Right lobe of liver (tissue), 4 donors: Measurements from ENCODE around the gene SOX15.

Source experiments
- CTCF ChIP-seq, 4 donors: fragments of 200-600 bp in 3 of 4; fragments of 450-650 bp in 1 of 4; IDR thresholded peaks; one replicate each; pipeline versions ENCODE4 v1.5.1 to v1.8.0; 2016 to 2022; ENCODE audit warnings: antibody characterized with exemption in 4 of 4, mild to moderate bottlenecking in 2 of 4
- POLR2A ChIP-seq: fragments of 450-650 bp; IDR thresholded peaks from one replicate; pipeline ENCODE4 v1.6.1; 2017; ENCODE audit warnings: antibody characterized with exemption, mild to moderate bottlenecking
- donor health status: DM: no; HTN: no; CAD: no.
- donor health status: DM: no; HTN: no; CAD: no.
- donor health status: DM: no; HTN: yes; CAD: no.

- TF ChIP-seq POLR2A (no peak), CTCF (IDR thresholded peaks at IDR 0.05) (no peak)
Measured at GRCh38 chr17:7570351-7570750, 19.5 kb downstream of the SOX15 start.
